Prostate gland (tissue), 1 donor: ENCODE measurements around the gene TSTD2.

ENCODE experiments used
- POLR2A ChIP-seq: fragments of 450-650 bp; IDR thresholded peaks from one replicate; pipeline ENCODE4 v1.6.1; 2016; ENCODE audit warnings: antibody characterized with exemption, mild to moderate bottlenecking
- POLR2AphosphoS5 ChIP-seq: sonication (generic); formaldehyde crosslinking; IDR thresholded peaks from one replicate; pipeline ENCODE4 v1.6.1; 2017; ENCODE audit warnings: antibody characterized with exemption

DNA sequence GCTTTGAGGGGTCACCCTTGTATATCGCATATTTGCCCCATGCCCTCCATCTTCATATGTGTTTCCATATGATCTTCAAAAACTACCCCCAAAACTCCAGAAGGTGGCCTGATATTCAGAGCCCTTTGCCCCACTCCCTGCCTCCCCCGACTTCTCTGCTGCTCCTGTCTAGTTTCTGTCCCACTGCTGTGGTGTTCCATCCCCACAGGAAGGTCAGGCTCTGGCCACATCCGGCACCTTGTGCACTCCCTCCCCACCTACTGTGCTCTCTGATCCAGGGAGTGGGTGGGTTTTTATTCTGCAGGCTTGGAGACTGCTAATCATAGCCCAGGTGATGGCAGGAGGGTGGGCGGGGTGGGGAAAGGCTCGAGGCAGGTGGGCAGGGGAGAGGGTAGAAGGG, 79.3 kb downstream of the TSTD2 start:
- TF ChIP-seq POLR2AphosphoS5 = no peak
- no peak for TF ChIP-seq POLR2A
